HAP-1 (cell line): ENCODE results near the gene ZNF200.

ENCODE experiments used
- DNase-seq, 2 experiments: peaks; one replicate each; pipeline ENCODE4 v3.0.0-alpha.2; 2016 to 2020; ENCODE audit warnings: low spot score in 2 of 2
- H3K27me3 ChIP-seq: fragments of 250-450 bp; sonication (Bioruptor Pico); 2 replicates; pipeline ENCODE4 v1.5.1; 2020; ENCODE audit warnings: low read depth, mild to moderate bottlenecking, moderate library complexity
- H3K36me3 ChIP-seq: fragments of 250-450 bp; sonication (Bioruptor Pico); replicated peaks from 2 replicates; pipeline ENCODE4 v1.5.1; 2020; ENCODE audit warnings: mild to moderate bottlenecking
- H3K4me1 ChIP-seq: fragments of 250-450 bp; sonication (Bioruptor Pico); 2 replicates; pipeline ENCODE4 v1.5.1; 2020; ENCODE audit warnings: mild to moderate bottlenecking
- H3K4me3 ChIP-seq: fragments of 250-450 bp; sonication (Bioruptor Pico); 2 replicates; pipeline ENCODE4 v1.5.1; 2020; ENCODE audit warnings: mild to moderate bottlenecking, moderate library complexity
- H3K9me3 ChIP-seq: fragments of 250-450 bp; sonication (Bioruptor Pico); 2 replicates; pipeline ENCODE4 v1.5.1; 2020; ENCODE audit warnings: mild to moderate bottlenecking, moderate library complexity
- in situ Hi-C: fragments of 300-500 bp; cut with MboI; formaldehyde crosslinking; loops from 3 replicates; pipeline ENCODE4 v1.14.3; 2020; ENCODE audit warnings: low sequenced_read_pairs, inconsistent platforms, mixed read lengths

Gene ZNF200

GRCh38 chr16:3243882-3244281 is 8.9 kb upstream of the ZNF200 start:
- Histone ChIP-seq H3K4me3 (no peak overlapping the region), H3K36me3 (no peaks in the 10 kb centered on the region), H3K9me3 (peaks cover 2% of the 10 kb centered on the region; the same call in 1 of the 2 replicates), H3K27me3 (no peaks in the 10 kb centered on the region), H3K4me1 (no peaks in the 10 kb centered on the region)
- no peak for DNase-seq
- in situ Hi-C loops: no loop called here

GRCh38 chr16:3242709-3243108 is 7.8 kb upstream of the ZNF200 start:
- Histone ChIP-seq H3K4me1 (no peaks in the 10 kb centered on the region), H3K9me3 (peaks cover 2% of the 10 kb centered on the region; the same call in 1 of the 2 replicates), H3K36me3 (no peaks in the 10 kb centered on the region), H3K27me3 (no peaks in the 10 kb centered on the region), H3K4me3 (no peak overlapping the region)
- in situ Hi-C loops: no loop called here
- no peak for DNase-seq

GRCh38 chr16:3241761-3242160 is 6.8 kb upstream of the ZNF200 start:
- no peak overlapping the region for H3K4me3 ChIP-seq
- peaks cover 2% of the 10 kb centered on the region; the same call in 1 of the 2 replicates for H3K9me3 ChIP-seq
- in situ Hi-C loops: no loop called here
- no peaks in the 10 kb centered on the region for H3K4me1 ChIP-seq
- DNase-seq: no peak
- no peaks in the 10 kb centered on the region for H3K27me3 ChIP-seq
- no peaks in the 10 kb centered on the region for H3K36me3 ChIP-seq

- in situ Hi-C loops: no loop called here
Measured at GRCh38 chr16:3235856-3236669, 1.1 kb upstream of the ZNF200 start.

GRCh38 chr16:3234543-3234856 is 458 bp downstream of the ZNF200 start:
- H3K4me1 ChIP-seq: no peaks in the 10 kb centered on the region; the same call in 1 of the 2 replicates
- no peak for DNase-seq
- in situ Hi-C loops: no loop called here

More at GRCh38 chr16:3235856-3236669, 1.1 kb upstream of the ZNF200 start:
- no peaks in the 10 kb centered on the region; the same call in 1 of the 2 replicates for H3K4me1 ChIP-seq
- H3K4me3 ChIP-seq: no peak overlapping the region
- peak in 1 of 2 experiments; percentile 40 for DNase-seq
- no peaks in the 10 kb centered on the region for H3K27me3 ChIP-seq
- H3K9me3 ChIP-seq: peaks cover 5% of the 10 kb centered on the region
- H3K36me3 ChIP-seq: peaks cover 17% of the 10 kb centered on the region

GRCh38 chr16:3223913-3224515 is 10.9 kb downstream of the ZNF200 start:
- peaks cover 25% of the 10 kb centered on the region for H3K9me3 ChIP-seq
- peaks cover 43% of the 10 kb centered on the region for H3K36me3 ChIP-seq

More at GRCh38 chr16:3234543-3234856, 458 bp downstream of the ZNF200 start:
- peak overlapping the region; percentile 99 for H3K4me3 ChIP-seq
- peaks cover 5% of the 10 kb centered on the region for H3K9me3 ChIP-seq
- H3K36me3 ChIP-seq: peaks cover 33% of the 10 kb centered on the region
- no peaks in the 10 kb centered on the region for H3K27me3 ChIP-seq

GRCh38 chr16:3220839-3221238 is 14.1 kb downstream of the ZNF200 start:
- Histone ChIP-seq H3K4me3 (no peak overlapping the region), H3K27me3 (no peaks in the 10 kb centered on the region), H3K36me3 (peaks cover 24% of the 10 kb centered on the region), H3K4me1 (no peaks in the 10 kb centered on the region), H3K9me3 (peaks cover 25% of the 10 kb centered on the region)
- DNase-seq: no peak
- in situ Hi-C loops: no loop called here

More at GRCh38 chr16:3223913-3224515, 10.9 kb downstream of the ZNF200 start:
- Histone ChIP-seq H3K4me1 (no peaks in the 10 kb centered on the region), H3K4me3 (no peak overlapping the region), H3K27me3 (no peaks in the 10 kb centered on the region)
- in situ Hi-C loops: no loop called here
- no peak for DNase-seq

GRCh38 chr16:3216263-3216640 is 18.7 kb downstream of the ZNF200 start:
- DNase-seq: no peak
- no peaks in the 10 kb centered on the region for H3K9me3 ChIP-seq
- in situ Hi-C loops: no loop called here

GRCh38 chr16:3215601-3216262 is 19.2 kb downstream of the ZNF200 start:
- H3K4me3 ChIP-seq: no peak overlapping the region
- DNase-seq: no peak
- H3K36me3 ChIP-seq: no peaks in the 10 kb centered on the region
- no peaks in the 10 kb centered on the region for H3K9me3 ChIP-seq
- no peaks in the 10 kb centered on the region for H3K27me3 ChIP-seq
- in situ Hi-C loops: no loop called here
- H3K4me1 ChIP-seq: no peaks in the 10 kb centered on the region

More at GRCh38 chr16:3216263-3216640, 18.7 kb downstream of the ZNF200 start:
- Histone ChIP-seq H3K27me3 (no peaks in the 10 kb centered on the region), H3K4me3 (no peak overlapping the region), H3K4me1 (no peaks in the 10 kb centered on the region), H3K36me3 (no peaks in the 10 kb centered on the region)

GRCh38 chr16:3214904-3215600 is 19.9 kb downstream of the ZNF200 start:
- peaks cover 3% of the 10 kb centered on the region for H3K9me3 ChIP-seq
- no peak for DNase-seq
- in situ Hi-C loops: no loop called here
- H3K36me3 ChIP-seq: no peaks in the 10 kb centered on the region
- no peaks in the 10 kb centered on the region for H3K4me1 ChIP-seq
- H3K27me3 ChIP-seq: no peaks in the 10 kb centered on the region
- no peak overlapping the region for H3K4me3 ChIP-seq

- Histone ChIP-seq H3K4me3 (no peak overlapping the region), H3K4me1 (no peaks in the 10 kb centered on the region), H3K36me3 (no peaks in the 10 kb centered on the region), H3K9me3 (peaks cover 3% of the 10 kb centered on the region), H3K27me3 (no peaks in the 10 kb centered on the region)
- DNase-seq: no peak
- in situ Hi-C loops: no loop called here
Measured at GRCh38 chr16:3212567-3212966, 22.4 kb downstream of the ZNF200 start.

- no peak for DNase-seq
- no peak overlapping the region for H3K4me3 ChIP-seq
- H3K36me3 ChIP-seq: no peaks in the 10 kb centered on the region
- H3K27me3 ChIP-seq: no peaks in the 10 kb centered on the region
- H3K4me1 ChIP-seq: no peaks in the 10 kb centered on the region
- in situ Hi-C loops: no loop called here
- H3K9me3 ChIP-seq: peaks cover 3% of the 10 kb centered on the region
Measured at GRCh38 chr16:3212006-3212405, 23.0 kb downstream of the ZNF200 start.

GRCh38 chr16:3207086-3207953 is 27.6 kb downstream of the ZNF200 start:
- no peak for DNase-seq
- no peaks in the 10 kb centered on the region for H3K27me3 ChIP-seq
- in situ Hi-C loops: no loop called here
- H3K9me3 ChIP-seq: peaks cover 12% of the 10 kb centered on the region
- H3K4me1 ChIP-seq: no peaks in the 10 kb centered on the region
- no peak overlapping the region for H3K4me3 ChIP-seq
- no peaks in the 10 kb centered on the region for H3K36me3 ChIP-seq
